GM12865 (cell line): ENCODE results near the gene PRR32.
"Not testable (repeated sequence)": the region's sequence is repeated elsewhere in the genome, so short reads cannot be mapped to it uniquely, and the experiment has no call there.

ENCODE experiments used
- DNase-seq: peaks from one replicate; pipeline ENCODE4 v3.0.0; 2010; ENCODE audit warnings: low read depth
- H3K4me3 ChIP-seq: 2 replicates; pipeline ENCODE4 v1.5.1; 2011; ENCODE audit warnings: mild to moderate bottlenecking, low read depth, low read length, control low read depth
- CTCF ChIP-seq: IDR thresholded peaks from 2 replicates; pipeline ENCODE4 v1.5.1; 2011; ENCODE audit warnings: low read length, control low read depth, low read depth, inconsistent platforms; ENCODE audit not compliant: insufficient read depth; ENCODE audit errors: missing control alignments

PRR32 gene

GRCh38 chrX:126819429-126819828, at the start of gene PRR32:
Gene PRR32 (plus strand): TSS chrX:126819729. CDS start chrX:126819844, 115 bp downstream.
- H3K4me3 ChIP-seq = no peak within 1 kb of the TSS
- TF ChIP-seq CTCF = no peak
- DNase-seq = no peak

GRCh38 chrX:126770179-126770578, 49.4 kb upstream of the PRR32 start:
- DNase-seq = peak; percentile 0
- H3K4me3 ChIP-seq = no peak overlapping the region

GRCh38 chrX:126785539-126785938, 34.0 kb upstream of the PRR32 start:
- no peak for TF ChIP-seq CTCF
- H3K4me3 ChIP-seq = no peak overlapping the region
- DNase-seq = no peak

More at GRCh38 chrX:126770179-126770578, 49.4 kb upstream of the PRR32 start:
- peak; percentile 16 for TF ChIP-seq CTCF

- no peak for DNase-seq
- H3K4me3 ChIP-seq = no peak overlapping the region
- no peak for TF ChIP-seq CTCF
These were observed 20.5 kb upstream of the PRR32 start for GRCh38 chrX:126799059-126799458.

- H3K4me3 ChIP-seq, DNase-seq: not testable (repeated sequence)
These were observed 12.7 kb upstream of the PRR32 start for GRCh38 chrX:126806784-126807183.

GRCh38 chrX:126815806-126816205, 3.7 kb upstream of the PRR32 start:
- H3K4me3 ChIP-seq = no peak overlapping the region
- no peak for DNase-seq
- TF ChIP-seq CTCF = no peak

GRCh38 chrX:126820700-126821420, 1.3 kb downstream of the PRR32 start:
- no peak overlapping the region for H3K4me3 ChIP-seq
- no peak for DNase-seq
- TF ChIP-seq CTCF = no peak
